SH-SY5Y (cell line): ENCODE results near the gene VIT.

Source experiments
- GATA2 ChIP-seq: IDR thresholded peaks from 2 replicates; pipeline ENCODE4 v1.6.1; 2011; ENCODE audit warnings: mild to moderate bottlenecking, low read depth, low read length
- GATA3 ChIP-seq: IDR thresholded peaks from 2 replicates; pipeline ENCODE4 v1.6.1; 2011; ENCODE audit warnings: low read depth, mild to moderate bottlenecking, low read length, moderate library complexity

GRCh38 chr2:36733215-36733614 lies 36.7 kb downstream of the VIT start:
- TF ChIP-seq GATA2: no peak
- TF ChIP-seq GATA3: no peak
